HEK293 (cell line): ENCODE measurements around the gene THSD4.

ENCODE experiments used
- CTCF ChIP-seq: fragments of 450-650 bp; formaldehyde crosslinking; IDR thresholded peaks from 2 replicates; pipeline ENCODE4 v1.5.1; 2016; ENCODE audit warnings: missing biosample characterization, missing genetic modification characterization
- HOXC10 ChIP-seq: sonication (generic); formaldehyde crosslinking; IDR thresholded peaks from 2 replicates; pipeline ENCODE4 v1.8.1; 2023; ENCODE audit warnings: mild to moderate bottlenecking, missing genetic modification reagents
- INSM2 ChIP-seq: fragments of 450-650 bp; formaldehyde crosslinking; IDR thresholded peaks from 2 replicates; pipeline ENCODE4 v1.5.1; 2016; ENCODE audit warnings: missing biosample characterization, missing genetic modification characterization
- KLF9 ChIP-seq: fragments of 450-650 bp; formaldehyde crosslinking; IDR thresholded peaks from 2 replicates; pipeline ENCODE4 v1.5.1; 2016; ENCODE audit warnings: missing biosample characterization, missing genetic modification characterization, low read depth
- ZNF140 ChIP-seq: fragments of 450-650 bp; formaldehyde crosslinking; IDR thresholded peaks from 2 replicates; pipeline ENCODE4 v1.5.1; 2016; ENCODE audit warnings: missing biosample characterization, missing genetic modification characterization
- ZNF549 ChIP-seq: fragments of 450-650 bp; IDR thresholded peaks from 2 replicates; pipeline ENCODE4 v1.5.1; 2018; ENCODE audit warnings: missing biosample characterization, missing genetic modification characterization, mild to moderate bottlenecking, inconsistent platforms, moderate library complexity
- ZNF585B ChIP-seq: fragments of 450-650 bp; formaldehyde crosslinking; IDR thresholded peaks from 2 replicates; pipeline ENCODE4 v1.5.1; 2016; ENCODE audit warnings: missing biosample characterization, missing genetic modification characterization
- ZNF707 ChIP-seq: fragments of 450-650 bp; formaldehyde crosslinking; IDR thresholded peaks from 2 replicates; pipeline ENCODE4 v1.5.1; 2016; ENCODE audit warnings: missing biosample characterization, missing genetic modification characterization
- TF ChIP-seq, protein P1 (sequence below): fragments of 450-650 bp; formaldehyde crosslinking; IDR thresholded peaks from 2 replicates; pipeline ENCODE4 v1.5.1; 2016; ENCODE audit warnings: missing biosample characterization, missing genetic modification characterization

GRCh38 chr15:71549697-71550096 is 434.4 kb downstream of the THSD4 start:
- TF ChIP-seq ZNF707 (no peak), KLF9 (tag by site-specific recombination) (no peak), CTCF (tag by site-specific recombination) (no peak), ZNF585B (tag by site-specific recombination) (no peak), ZNF140 (tag by site-specific recombination) (no peak), ZNF549 (tag by site-specific recombination) (no peak), HOXC10 (CRISPR knock-in tag) (no peak), INSM2 (tag by site-specific recombination) (no peak)
- TF ChIP-seq, protein P1, sequence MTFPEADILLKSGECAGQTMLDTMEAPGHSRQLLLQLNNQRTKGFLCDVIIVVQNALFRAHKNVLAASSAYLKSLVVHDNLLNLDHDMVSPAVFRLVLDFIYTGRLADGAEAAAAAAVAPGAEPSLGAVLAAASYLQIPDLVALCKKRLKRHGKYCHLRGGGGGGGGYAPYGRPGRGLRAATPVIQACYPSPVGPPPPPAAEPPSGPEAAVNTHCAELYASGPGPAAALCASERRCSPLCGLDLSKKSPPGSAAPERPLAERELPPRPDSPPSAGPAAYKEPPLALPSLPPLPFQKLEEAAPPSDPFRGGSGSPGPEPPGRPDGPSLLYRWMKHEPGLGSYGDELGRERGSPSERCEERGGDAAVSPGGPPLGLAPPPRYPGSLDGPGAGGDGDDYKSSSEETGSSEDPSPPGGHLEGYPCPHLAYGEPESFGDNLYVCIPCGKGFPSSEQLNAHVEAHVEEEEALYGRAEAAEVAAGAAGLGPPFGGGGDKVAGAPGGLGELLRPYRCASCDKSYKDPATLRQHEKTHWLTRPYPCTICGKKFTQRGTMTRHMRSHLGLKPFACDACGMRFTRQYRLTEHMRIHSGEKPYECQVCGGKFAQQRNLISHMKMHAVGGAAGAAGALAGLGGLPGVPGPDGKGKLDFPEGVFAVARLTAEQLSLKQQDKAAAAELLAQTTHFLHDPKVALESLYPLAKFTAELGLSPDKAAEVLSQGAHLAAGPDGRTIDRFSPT (tag by site-specific recombination): no peak
